ENCODE measurements around the gene TTLL5. TPM values are rescaled to one million over a fixed set of nuclear protein-coding genes. Genes with fewer than 3 reads are reported as not detected.

The TTLL5 gene
- total RNA-seq, 3 donors from 2014 or later = 21.9 to 66.6 (median 35.7) TPM

- no peak for DNase-seq (ENCODE audit: low spot score in 2 of 2)
- Histone ChIP-seq H3K4me1 (no peaks in the 10 kb centered on the region), H3K36me3 (no peaks in the 10 kb centered on the region), H3K4me3 (no peak overlapping the region), H3K27me3 (no peaks in the 10 kb centered on the region), H3K27ac (no peak overlapping the region), H3K9me3 (no peaks in the 10 kb centered on the region)
- no peak for TF ChIP-seq POLR2A (IDR thresholded peaks at IDR 0.05)
- TF ChIP-seq POLR2AphosphoS5 (IDR thresholded peaks at IDR 0.05) = no peak
- no peak for TF ChIP-seq CTCF (IDR thresholded peaks at IDR 0.05)
- intact Hi-C loops (cut with DNase I; ENCODE audit: low total_unique reads) = loop anchor here (5.0 kb wide), 1 partner anchor 1131 kb away; no protein-coding TSS in a partner anchor
Measured at GRCh38 chr14:75996488-75996887, 335.4 kb downstream of the TTLL5 start.

GRCh38 chr14:75999511-76000190 is 338.6 kb downstream of the TTLL5 start:
- TF ChIP-seq POLR2A (IDR thresholded peaks at IDR 0.05) (no peak), POLR2AphosphoS5 (IDR thresholded peaks at IDR 0.05) (no peak), CTCF (IDR thresholded peaks at IDR 0.05) (no peak)
- Histone ChIP-seq H3K4me3 (no peak overlapping the region), H3K27ac (no peak overlapping the region), H3K27me3 (no peaks in the 10 kb centered on the region), H3K9me3 (peaks cover 0 to under 1% of the 10 kb centered on the region in 2 donors), H3K36me3 (no peaks in the 10 kb centered on the region), H3K4me1 (no peaks in the 10 kb centered on the region)
- intact Hi-C loops (cut with DNase I; ENCODE audit: low total_unique reads) = loop anchor here (5.0 kb wide), 1 partner anchor 1128 kb away; no protein-coding TSS in a partner anchor
- no peak for DNase-seq (ENCODE audit: low spot score in 2 of 2)

- intact Hi-C loops (cut with DNase I; ENCODE audit: low total_unique reads) = no loop called here
- no peak for DNase-seq (ENCODE audit: low spot score in 2 of 2)
- H3K36me3 ChIP-seq = peaks cover 4% of the 10 kb centered on the region
- H3K4me1 ChIP-seq = no peaks in the 10 kb centered on the region
- TF ChIP-seq POLR2AphosphoS5 (IDR thresholded peaks at IDR 0.05) (no peak), POLR2A (IDR thresholded peaks at IDR 0.05) (no peak), CTCF (IDR thresholded peaks at IDR 0.05) (no peak)
- no peak overlapping the region for H3K27ac ChIP-seq
- H3K9me3 ChIP-seq = peaks cover 0 to 8% of the 10 kb centered on the region in 2 donors
- no peak overlapping the region for H3K4me3 ChIP-seq
- no peaks in the 10 kb centered on the region for H3K27me3 ChIP-seq
Measured at GRCh38 chr14:76002383-76002782, 341.3 kb downstream of the TTLL5 start.

Other genes with a start within 250 kb of the TTLL5 start
- 100 to 1,000 TPM in 1 of 3 donors, 10 to 100 TPM in 2; 35.7 to 153 (median 58.3) TPM for gene JDP2, start 233.2 kb upstream of the TTLL5 start, total RNA-seq
- gene BATF, start 138.8 kb upstream of the TTLL5 start, total RNA-seq = 10 to 100 TPM; 15.7 to 43.6 (median 34.7) TPM
- gene FLVCR2, start 82.6 kb upstream of the TTLL5 start, total RNA-seq = 10 to 100 TPM in 1 of 3 donors, 1 to 10 TPM in 2; 4.6 to 15.4 (median 9.1) TPM
- gene ERG28, start 370 bp upstream of the TTLL5 start, total RNA-seq = 1 to 10 TPM; 4.5 to 9.7 (median 5.9) TPM